Gastrocnemius medialis (tissue), 4 donors: ENCODE results near the gene RABIF.

ENCODE experiments used
- CTCF ChIP-seq, 5 experiments: fragments of 450-650 bp in 3 of 5; fragments of 200-600 bp in 2 of 5; sonication (generic) in 2 of 5; IDR thresholded peaks in 4 of 5; conservative IDR thresholded peaks in 1 of 5; 1 replicate in 4 of 5; 2 replicates in 1 of 5; pipeline ENCODE4 v1.5.1; 2016 to 2019; ENCODE audit warnings: antibody characterized with exemption in 5 of 5, mild to moderate bottlenecking in 3 of 5, moderate library complexity in 3 of 5
- POLR2A ChIP-seq, 2 donors: fragments of 450-650 bp; IDR thresholded peaks; one replicate each; pipeline ENCODE4 v1.6.1; 2017; ENCODE audit warnings: antibody characterized with exemption in 2 of 2, mild to moderate bottlenecking in 2 of 2, moderate library complexity in 2 of 2

GRCh38 chr1:202908998-202909397, 20.0 kb upstream of the RABIF start:
- TF ChIP-seq CTCF (IDR thresholded peaks at IDR 0.05 in 4 of 5, conservative IDR thresholded peaks at IDR 0.05 in 1 of 5) (no peak), POLR2A (IDR thresholded peaks at IDR 0.05) (no peak)
